Measurements from ENCODE around the gene ATP5PF. TPM values are rescaled to one million over a fixed set of nuclear protein-coding genes. Genes with fewer than 3 reads are reported as not detected.

The ATP5PF gene
- total RNA-seq, 6 experiments from 2014 or later, result 118 to 212 (median 140) TPM

DNA sequence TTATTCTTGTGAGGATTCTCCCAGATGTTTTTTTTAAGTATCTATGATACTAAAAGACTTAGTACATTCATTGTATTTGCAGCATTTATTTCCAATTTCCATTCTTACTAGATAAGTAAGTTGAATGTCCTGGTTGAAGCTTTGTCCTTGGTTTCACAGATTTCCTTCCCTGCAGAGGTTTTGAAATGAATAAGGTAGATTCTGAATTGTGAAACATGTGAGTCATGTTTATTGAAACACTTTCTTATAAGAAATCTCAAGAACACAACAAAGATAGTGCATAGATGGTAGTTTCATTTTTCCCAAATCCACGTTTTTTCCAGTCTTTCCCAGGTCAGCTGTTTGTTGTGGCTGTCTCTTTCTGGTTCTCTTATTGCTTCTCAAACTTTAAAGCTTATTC lies 24.9 kb upstream of the ATP5PF start:
- no peaks in the 10 kb centered on the region for H3K27me3 ChIP-seq
- no peak for DNase-seq
- H3K27ac ChIP-seq, result no peak overlapping the region
- TF ChIP-seq, protein P1, sequence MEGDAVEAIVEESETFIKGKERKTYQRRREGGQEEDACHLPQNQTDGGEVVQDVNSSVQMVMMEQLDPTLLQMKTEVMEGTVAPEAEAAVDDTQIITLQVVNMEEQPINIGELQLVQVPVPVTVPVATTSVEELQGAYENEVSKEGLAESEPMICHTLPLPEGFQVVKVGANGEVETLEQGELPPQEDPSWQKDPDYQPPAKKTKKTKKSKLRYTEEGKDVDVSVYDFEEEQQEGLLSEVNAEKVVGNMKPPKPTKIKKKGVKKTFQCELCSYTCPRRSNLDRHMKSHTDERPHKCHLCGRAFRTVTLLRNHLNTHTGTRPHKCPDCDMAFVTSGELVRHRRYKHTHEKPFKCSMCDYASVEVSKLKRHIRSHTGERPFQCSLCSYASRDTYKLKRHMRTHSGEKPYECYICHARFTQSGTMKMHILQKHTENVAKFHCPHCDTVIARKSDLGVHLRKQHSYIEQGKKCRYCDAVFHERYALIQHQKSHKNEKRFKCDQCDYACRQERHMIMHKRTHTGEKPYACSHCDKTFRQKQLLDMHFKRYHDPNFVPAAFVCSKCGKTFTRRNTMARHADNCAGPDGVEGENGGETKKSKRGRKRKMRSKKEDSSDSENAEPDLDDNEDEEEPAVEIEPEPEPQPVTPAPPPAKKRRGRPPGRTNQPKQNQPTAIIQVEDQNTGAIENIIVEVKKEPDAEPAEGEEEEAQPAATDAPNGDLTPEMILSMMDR (IDR thresholded peaks at IDR 0.05), result no peak
- no peak for TF ChIP-seq POLR2A (IDR thresholded peaks at IDR 0.05)
- no peak for ATAC-seq
- H3K36me3 ChIP-seq, result peaks cover 0 to 60% (median 15%) of the 10 kb centered on the region in 4 donors
- no peaks in the 10 kb centered on the region for H3K4me1 ChIP-seq
- H3K9me3 ChIP-seq, result no peaks in the 10 kb centered on the region
- whole genome bisulfite sequencing (ENCODE audit: insufficient coverage, low coverage, low lambda C conversion rate, missing lambda C conversion rate), result 73% methylated on average over 1 of the region's 1 CpG
- intact Hi-C loops (cut with DNase I), result no loop called here
- H3K4me3 ChIP-seq, result no peak overlapping the region

DNA sequence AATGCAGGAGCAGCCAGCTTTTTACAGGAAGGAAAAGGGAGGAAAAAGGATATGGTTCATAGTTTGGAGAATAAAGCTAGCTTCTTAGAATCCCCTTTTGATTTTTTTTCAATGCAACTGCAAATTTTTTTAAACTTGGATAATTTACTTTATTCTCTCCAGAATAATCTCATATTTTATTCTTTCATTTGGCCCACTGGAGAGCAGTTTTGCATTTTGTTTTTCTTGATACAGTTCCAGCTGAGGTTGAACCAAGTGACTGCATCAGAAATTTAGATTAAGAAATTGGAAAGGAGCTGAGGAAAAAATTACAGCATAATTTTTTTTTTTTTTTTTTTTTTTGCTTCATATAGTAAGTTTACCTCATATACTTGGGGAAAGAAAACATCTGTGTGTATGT lies 22.8 kb upstream of the ATP5PF start:
- DNase-seq (no peak), ATAC-seq (no peak)
- Histone ChIP-seq H3K27ac (peak overlapping the region in 1 of 3 donors; percentile 5), H3K9me3 (no peaks in the 10 kb centered on the region), H3K4me1 (no peaks in the 10 kb centered on the region), H3K4me3 (no peak overlapping the region), H3K36me3 (peaks cover 0 to 51% (median 21%) of the 10 kb centered on the region in 4 donors), H3K27me3 (no peaks in the 10 kb centered on the region)
- no peak for TF ChIP-seq POLR2A (IDR thresholded peaks at IDR 0.05)
- TF ChIP-seq, protein P1 (IDR thresholded peaks at IDR 0.05), result no peak
- intact Hi-C loops (cut with DNase I), result no loop called here

DNA sequence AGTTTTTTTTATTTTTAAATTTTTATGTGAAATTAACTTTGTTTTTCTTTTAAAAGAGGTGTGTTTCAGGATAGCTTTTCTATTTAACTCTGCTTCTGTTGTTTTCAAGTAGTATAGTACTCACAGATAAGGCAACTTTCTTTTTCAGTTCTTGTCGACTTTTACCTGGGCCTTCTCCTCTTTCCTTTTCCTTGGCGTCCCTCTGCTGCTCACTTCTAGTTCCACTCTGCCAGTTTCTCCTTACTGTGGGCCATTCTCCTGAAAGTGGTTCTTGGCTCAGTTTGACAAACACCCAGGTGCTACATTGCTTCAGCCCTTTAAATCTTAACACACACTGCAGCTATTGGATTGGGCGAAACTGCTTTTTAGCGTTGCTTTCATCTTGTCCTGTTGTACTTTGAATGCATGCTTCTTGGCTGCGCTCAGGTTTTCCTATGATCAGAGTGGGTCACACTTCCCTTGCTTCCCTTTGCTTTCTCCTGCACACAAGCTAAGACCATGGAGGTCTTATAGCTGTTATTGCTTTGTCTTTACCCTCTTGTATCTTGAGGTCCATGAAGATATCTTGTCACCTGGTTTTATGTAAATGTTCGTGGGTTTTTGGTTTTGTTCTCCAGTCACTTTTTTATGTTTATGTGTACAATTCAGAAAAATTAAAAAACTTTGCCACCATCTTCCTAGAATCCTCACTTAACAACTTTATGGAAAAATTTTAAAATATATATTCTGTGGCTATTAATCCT lies 21.7 kb upstream of the ATP5PF start:
- intact Hi-C loops (cut with DNase I), result no loop called here
- ATAC-seq (no peak), DNase-seq (no peak)
- no peaks in the 10 kb centered on the region for H3K4me1 ChIP-seq
- H3K9me3 ChIP-seq, result no peaks in the 10 kb centered on the region
- H3K36me3 ChIP-seq, result peaks cover 0 to 47% (median 22%) of the 10 kb centered on the region in 4 donors
- H3K4me3 ChIP-seq, result no peak overlapping the region
- WGBS (ENCODE audit: insufficient coverage, low coverage, low lambda C conversion rate, missing lambda C conversion rate), result 77% methylated on average over 6 of the region's 6 CpGs
- H3K27me3 ChIP-seq, result no peaks in the 10 kb centered on the region
- no peak overlapping the region for H3K27ac ChIP-seq
- TF ChIP-seq, protein P1 (IDR thresholded peaks at IDR 0.05), result no peak
- TF ChIP-seq POLR2A (IDR thresholded peaks at IDR 0.05), result no peak

DNA sequence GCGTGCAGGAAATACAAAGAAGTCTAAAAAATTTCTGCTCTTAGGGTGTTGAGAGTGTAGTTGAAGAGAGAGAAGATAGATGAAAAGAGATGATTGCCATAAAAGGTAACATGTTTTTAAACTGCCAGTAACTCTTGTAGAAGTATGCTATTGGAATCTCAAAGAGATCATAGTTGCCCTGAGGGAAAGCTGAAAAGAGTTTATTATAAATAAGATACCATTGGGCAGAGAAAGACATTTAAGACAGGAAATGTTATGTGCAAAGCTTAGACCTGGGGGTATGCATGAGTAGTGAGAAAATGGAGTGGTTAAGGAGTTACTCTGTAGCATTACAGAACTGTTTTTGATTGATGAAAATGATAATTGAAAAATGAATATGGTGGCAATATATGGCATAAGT lies 17.7 kb upstream of the ATP5PF start:
- 100% methylated on average over 1 of the region's 1 CpG for whole genome bisulfite sequencing (ENCODE audit: insufficient coverage, low coverage, low lambda C conversion rate, missing lambda C conversion rate)
- DNase-seq (no peak), ATAC-seq (no peak)
- Histone ChIP-seq H3K27me3 (no peaks in the 10 kb centered on the region), H3K9me3 (no peaks in the 10 kb centered on the region), H3K36me3 (peaks cover 0 to 24% (median 15%) of the 10 kb centered on the region in 4 donors), H3K4me1 (no peaks in the 10 kb centered on the region), H3K4me3 (no peak overlapping the region), H3K27ac (no peak overlapping the region)
- intact Hi-C loops (cut with DNase I), result no loop called here
- TF ChIP-seq, protein P1 (IDR thresholded peaks at IDR 0.05), result no peak
- TF ChIP-seq POLR2A (IDR thresholded peaks at IDR 0.05), result no peak
